Fibroblast of peridontal ligament (primary cell): ENCODE measurements around the gene MUTYH.
A peak's percentile ranks its signal among the peaks of the same experiment; 100 is the strongest.

Experiments used
- DNase-seq: peaks from one replicate; pipeline ENCODE4 v3.0.0-alpha.2; 2010; ENCODE audit errors: extremely low read depth

MUTYH gene

DNA sequence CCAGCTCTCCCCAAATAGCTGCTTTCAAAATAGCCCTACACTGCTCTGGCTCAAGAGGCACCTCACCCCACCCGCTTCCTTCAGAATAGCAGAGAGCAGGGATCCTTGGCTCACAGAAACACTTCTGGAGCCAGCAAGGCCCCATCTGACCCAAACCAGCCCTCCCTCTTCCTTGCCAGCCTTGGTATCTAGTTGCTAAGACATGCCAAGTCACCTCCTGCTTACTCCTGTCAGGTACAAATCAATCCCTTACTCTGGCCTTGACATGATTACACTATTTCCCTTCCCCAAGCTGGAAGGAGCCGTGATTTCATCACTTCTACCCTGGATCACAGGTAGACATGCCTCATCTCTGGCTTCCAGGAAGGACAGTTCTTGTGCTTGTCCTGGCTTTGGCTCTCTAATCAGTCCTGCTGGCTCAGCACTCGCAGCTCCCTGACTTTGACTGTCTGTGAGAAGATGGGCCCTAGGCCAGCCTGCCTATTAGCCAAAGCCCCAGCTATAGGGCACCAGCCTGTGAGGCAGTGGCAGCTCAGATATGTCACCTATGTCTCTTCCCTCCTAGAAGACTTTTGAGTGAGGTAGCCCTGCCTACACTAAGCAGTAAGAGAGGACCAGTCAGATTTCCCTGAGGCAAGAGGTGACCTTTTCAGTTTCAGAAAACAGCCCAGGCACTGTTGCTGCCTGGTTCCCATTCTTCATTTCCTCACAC, 8.9 kb upstream of the MUTYH start:
- DNase-seq, result no peak

DNA sequence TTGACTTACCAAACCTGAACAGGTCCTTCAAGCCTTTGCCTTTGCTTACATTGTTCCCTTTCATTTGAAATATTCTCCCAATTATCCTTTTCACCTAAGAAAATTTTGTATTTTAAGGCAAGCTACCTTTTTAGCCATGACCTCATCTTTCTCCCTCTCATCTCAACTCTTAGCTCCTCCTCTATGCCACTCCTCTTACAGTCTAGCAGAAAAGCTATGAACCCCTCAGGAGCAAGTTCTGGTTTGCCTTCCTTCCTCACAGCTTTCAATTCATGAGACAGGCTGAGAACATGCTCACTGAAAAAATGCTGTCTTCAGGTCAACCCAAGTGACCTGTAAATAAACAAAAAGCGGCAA, 8.3 kb upstream of the MUTYH start:
- no peak for DNase-seq

DNA sequence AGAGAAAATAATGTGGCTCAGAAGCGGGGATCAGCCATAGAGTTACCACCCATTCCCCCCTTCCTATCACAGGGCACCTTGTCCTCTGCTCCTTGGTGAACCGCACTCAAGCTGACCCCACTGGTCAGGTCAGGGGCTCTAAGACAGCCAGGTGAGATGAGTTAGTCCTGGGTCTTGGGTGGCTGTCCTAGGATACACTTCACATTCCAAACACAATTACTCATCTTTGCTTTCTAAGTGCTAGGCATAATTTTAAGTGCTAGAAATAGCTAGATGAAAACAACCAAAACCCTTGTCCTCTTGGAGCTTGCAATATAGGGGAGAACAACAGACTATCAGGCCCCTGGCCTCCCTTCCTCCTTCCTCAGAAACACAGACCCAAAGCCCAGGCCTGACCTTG, 7.8 kb upstream of the MUTYH start:
- DNase-seq, result no peak

DNA sequence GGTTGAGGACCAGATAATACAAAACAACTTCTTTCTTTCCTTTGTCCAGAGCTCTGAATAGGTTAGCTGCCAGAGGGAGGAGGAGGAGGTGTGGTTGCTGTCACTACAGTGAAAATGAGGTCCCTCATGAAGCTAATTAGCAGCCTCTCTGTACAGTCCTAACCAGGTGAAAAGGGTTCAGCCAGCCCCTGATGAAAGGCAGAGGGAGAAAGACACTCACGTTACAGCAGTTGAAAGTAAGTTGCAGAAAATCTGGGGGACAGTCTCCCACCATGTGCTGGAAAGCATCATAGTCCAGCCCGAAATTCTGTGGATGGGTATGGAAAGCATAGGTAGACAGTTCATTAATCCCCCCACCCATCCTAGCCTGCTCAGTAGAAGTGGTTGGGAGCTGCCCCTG, 6.2 kb upstream of the MUTYH start:
- no peak for DNase-seq

DNA sequence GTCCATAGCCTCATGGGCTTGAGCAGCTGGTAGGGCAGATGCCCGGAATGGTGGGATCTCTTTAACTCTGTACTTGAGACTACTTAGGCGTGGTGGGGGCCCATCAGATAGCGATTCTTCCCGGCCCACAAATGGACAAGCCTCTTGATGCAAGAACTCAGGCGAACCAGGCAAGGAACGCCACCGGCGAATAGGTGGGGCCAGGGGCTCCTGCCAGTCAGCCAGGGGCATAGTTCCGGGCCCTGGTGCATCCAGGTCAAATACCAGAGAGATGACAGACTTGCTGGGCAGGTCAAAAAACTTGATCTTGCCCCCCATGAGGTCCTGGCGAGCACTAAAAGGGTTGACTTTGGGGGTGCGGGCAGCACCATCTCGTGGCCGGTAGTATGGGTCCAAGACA, 4.8 kb upstream of the MUTYH start:
- DNase-seq, result no peak

DNA sequence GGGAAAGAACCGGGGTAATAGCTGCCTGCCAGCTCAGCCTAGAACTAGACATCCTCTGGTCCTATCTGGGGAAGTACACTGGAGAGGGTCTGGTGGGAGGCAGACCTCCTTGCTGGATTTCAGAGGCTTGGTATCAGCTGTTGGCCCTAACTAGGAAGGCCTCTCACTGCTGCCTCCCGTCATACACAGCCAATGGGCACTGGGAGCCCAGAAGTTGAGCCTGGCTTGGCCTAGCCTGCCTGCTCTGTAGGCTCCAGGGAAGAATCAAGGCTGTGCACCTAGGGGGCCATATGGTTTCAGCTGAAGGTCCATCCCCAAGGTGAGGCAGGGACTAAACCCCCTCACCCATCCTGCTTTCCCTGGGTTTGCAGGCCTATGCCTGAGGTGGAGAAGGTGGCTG, 4.3 kb upstream of the MUTYH start:
- no peak for DNase-seq

DNA sequence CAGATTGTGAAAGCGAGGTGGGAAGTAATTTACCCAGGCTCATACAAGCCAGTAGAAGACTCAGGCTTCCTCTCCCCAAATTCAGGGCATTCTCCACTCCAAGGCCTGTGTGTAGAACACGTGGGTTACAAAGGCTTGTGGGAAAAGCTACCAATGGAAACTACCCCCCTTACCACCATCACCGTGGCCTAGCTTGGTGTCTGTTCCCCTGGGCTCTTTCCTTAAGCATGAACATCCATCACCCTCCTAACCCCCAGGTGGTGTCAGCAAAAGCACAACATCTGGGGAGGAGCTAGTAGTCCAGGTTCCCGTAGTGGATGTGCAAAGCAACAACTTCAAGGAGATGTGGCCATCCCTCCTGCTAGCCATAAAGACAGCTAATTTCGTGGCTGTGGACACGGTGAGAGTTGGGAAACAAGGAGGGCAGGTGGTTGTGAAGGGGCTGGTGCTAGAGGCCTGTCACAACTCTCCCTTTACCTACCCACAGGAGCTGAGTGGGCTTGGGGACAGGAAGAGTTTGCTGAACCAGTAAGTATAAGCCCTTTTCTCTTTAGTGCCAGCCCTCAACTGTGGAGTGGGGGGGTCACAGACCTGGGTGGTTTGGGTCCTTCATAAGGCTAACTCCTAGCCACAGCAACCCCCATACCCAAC, 701 bp upstream of the MUTYH start:
- DNase-seq, result no peak

DNA sequence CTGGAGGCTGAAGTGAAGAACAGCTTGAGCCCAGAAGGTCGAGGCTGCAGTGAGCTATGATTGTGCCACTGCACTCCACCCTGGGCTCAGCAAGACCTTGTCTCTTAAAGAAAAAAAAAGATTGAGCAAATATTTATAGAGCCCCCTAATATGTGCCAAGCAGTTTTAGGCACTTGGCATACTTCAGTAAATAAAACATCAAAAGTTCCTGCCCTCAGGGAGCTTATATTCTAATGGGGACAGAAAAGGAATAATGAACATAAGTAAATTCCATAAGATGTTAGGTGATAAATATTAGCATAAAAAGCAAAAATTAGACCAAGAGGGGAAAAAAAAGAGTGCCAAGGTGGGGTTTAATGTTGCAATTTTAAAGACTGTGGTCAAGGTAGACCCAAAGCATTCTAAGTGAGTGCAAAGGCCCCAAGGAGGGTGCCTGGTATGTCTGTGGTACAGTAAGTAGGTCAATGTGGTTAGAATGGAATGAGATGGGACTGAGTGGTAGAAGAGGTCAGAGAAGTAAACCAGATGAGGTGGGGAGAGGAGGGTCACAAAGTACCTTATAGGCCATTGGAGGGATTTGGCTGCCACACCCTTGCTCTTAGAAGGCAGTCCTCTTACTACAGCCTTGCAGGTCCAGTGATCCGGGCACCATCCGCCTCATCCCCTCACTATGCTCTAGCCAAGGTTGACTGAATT, 2.5 kb downstream of the MUTYH start:
- no peak for DNase-seq

DNA sequence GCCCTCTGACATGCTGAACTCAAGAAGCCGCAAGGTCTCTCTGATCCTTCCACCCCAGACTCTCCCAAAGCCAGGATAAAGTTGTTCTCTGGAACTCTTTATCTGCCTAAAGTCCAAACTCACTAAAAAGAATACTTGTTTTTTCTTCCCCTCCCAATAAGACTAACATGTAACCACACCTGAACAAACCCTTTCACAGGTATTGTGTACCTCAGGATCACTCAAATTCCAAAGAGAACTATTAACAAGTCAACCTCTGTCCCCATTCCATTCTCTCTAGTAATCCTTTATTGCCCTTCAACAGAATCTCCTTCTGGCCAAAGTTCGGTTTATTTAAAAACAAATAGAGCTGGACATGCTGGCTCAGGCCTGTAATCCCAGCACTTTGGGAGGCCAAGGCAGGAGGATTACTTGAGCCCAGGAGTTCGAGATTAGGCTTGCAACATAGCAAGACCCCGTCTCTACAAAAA, 4.3 kb downstream of the MUTYH start:
- no peak for DNase-seq

DNA sequence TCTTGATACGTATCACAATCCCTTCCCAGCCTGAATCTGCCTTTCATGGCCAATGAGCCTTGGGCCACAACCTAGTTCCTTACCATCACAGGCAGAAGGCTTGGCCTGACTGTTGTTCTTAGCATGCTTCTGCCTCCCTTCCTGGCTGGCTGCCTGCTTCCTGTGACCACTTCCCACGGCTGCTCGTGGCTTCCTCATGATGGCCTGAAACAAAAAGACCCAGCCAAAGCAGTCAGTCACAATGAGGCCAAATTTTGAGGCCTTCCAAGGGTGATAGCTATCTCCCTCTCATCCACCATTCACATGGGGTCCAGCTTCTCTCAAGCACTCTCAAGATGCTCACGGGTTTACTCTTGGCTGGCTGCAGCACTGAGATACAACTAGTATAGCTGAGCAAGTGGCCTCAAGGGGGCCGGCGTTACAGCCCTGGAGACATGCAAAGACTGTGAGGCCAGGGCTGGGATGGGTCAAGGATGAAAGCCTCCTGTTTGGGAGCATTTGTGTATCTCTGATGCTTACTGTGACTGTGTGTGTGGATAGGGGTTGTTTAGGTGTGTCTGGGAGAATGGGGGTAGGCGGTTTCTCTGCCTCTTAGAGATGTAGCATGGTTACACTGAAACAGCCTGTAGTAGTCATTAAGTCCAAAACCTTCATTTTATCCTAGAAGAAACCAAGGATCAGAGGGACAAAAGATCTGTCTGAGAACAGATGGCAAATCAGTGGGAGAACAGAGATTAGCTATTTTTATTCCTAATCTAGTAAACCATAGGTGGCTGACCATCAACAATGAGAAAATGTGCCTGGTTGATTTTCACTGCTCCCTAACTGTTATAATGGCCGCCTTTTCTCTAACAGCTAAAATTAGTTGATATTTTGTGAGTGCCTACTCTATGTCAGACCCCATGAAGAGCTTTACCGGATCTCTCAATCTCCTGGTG, 5.7 kb downstream of the MUTYH start:
- DNase-seq, result no peak

DNA sequence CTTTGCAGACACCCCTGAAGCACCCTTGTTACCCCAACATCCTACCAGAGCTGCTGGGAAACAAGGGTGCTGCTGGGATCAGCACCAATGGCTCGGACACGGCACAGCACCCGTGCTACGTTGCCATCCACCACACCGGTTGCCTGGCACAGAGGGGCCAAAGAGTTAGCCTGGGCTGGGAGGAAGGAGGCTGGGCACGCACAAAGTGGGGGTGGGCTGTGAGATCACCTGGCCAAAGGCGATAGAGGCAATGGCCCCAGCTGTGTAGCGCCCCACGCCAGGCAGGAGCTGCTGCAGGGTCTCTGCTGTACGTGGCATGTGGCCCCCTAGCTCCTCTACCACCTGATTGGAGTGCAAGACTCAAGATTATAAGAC, 7.9 kb downstream of the MUTYH start:
- no peak for DNase-seq

DNA sequence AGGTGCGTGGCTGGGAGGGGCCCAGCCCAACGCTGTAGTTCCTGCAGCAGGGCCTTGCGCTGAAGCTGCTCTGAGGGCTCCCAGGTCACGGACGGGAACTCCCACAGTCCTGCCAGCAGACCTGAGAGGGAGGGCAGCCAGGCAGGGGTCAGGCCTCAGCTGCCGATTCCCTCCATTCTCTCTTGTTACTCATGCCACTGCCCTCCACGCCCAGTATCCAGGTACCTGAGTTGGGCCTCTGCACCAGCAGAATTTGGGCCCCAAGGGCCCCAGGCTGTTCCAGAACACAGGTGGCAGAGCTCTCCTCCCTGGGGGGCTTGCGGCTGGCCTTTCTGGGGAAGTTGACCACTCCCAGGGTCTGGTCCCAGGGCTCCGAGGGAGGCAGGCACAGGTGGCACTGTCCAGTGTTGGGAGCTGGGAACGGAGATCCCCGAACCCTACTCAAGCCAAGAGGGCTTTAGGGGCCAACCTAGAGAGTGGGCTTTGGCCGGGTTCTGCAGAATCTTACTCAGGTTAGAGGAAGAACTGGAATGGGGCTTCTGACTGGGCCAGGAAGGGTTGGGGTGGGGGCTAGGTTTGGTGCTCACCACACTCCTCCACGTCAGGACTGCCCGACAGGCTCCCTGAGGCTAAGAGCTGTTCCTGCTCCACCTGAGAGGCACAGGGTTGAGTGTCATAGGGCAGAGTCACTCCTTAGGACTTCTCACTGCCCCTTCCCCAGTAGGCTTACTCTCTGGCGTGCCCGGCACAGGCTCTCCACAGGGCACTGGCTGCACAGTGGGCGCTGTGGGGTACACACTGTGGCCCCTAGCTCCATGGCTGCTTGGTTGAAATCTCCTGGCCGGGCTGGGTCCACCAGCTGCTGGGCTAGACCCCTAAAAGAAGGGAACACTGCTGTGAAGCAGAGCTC, 8.5 kb downstream of the MUTYH start:
- DNase-seq, result no peak

DNA sequence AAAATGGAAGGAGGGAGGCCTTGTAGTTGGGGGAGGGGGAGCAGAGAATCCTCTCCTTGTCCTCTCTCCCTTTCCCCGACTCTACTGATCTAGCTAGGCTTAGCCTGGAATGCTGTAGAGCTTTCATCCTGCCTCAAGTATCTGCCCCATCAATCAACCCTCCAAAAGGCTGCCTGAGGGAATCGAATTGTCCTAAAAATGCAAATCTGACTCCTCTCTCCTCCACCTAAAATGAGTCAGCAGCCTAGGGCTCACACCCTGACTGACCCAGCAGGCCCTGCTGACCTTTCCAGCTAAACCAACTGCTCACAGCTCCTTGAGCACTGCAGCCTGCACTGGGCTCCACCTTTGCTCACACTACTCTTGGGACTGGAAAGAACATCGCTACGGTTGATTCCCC, 10.8 kb downstream of the MUTYH start:
- DNase-seq, result no peak

DNA sequence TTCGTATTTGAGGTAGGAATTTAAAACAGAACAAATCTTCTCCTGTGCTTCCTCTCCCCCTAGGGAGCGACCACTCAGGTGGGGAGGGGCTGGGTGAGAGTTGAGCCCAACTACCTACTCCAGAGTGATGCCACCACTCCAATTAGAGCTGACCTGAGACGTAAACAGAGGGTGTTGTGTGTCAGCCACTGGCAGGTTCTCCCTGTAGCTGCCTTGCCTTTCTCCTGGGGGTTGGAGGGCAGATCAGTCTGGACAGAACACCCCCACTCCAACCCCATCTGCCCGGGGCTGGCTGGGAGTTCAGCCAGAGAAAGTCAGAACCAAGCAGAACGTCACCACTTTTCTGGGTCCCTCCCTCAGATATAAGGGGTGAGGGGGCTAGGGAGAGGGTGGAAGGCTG, 11.6 kb downstream of the MUTYH start:
- no peak for DNase-seq

DNA sequence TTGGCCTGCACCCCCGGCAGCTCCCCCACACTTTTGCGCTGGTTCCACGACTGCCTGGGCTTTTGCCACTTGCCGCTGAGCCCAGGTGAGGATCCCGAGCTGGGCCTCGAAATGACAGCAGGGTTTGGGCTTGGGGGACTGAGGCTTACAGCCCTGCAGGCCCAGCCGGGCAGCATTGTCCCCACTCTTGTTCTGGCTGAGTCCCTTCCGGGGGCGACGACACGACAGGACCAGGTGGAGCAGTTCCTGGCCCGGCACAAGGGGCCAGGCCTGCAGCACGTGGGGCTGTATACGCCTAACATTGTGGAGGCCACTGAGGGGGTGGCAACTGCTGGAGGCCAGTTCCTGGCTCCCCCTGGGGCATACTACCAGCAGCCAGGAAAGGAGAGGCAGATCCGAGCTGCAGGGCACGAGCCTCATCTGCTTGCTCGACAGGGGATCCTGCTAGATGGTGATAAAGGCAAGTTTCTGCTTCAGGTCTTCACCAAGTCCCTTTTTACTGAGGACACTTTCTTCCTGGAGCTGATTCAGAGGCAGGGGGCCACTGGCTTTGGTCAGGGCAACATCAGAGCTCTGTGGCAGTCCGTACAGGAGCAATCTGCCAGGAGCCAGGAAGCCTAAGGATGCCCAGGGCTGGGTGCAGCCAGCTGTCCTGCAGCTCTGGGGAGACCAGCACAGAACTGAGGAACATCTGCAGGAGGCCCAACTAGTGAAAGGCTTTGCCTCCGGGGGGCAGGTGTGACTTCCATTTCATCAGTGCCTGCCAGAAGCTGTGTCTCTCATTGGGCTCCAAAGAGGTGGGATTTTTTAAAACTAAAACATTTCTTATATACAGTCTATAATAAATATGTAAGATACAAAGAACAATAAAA, 12.4 kb downstream of the MUTYH start:
- DNase-seq, result no peak

DNA sequence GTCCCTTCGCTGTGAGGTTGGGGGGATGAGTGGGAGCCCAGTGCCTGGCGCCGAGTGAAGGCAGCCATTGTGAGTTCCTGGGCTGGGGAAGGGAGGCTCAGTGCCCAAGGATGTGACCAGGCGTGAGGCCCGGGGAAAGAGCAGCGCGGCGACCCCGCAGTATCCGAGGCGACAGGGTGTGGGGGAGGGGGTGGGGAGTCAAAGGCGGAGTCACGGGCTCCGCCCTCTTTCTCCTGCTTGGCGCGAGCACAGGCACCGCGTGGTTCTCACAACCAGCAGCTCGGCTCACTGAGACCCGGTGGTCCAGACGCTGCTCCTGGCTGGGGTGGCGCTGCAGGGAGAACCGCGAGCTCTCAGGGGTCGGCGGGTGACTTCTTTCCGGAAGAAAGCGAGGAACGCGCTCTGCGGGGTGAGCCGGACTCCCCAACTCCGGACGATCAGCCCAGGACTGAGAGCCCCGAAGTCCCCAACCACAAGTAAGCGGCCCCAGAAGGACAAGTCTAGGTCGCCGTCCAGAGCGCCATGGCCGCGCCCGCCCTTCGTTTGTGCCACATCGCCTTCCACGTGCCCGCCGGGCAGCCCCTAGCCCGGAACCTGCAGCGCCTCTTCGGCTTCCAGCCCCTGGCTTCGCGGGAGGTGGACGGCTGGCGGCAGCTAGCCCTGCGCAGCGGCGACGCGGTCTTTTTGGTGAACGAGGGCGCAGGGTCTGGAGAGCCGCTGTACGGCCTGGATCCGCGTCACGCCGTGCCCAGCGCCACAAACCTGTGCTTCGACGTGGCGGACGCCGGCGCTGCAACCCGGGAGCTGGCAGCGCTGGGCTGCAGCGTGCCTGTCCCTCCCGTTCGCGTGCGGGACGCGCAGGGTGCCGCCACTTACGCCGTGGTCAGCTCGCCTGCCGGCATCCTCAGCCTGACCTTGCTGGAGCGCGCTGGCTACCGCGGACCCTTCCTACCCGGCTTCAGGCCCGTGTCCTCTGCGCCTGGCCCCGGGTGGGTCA, 13.3 kb downstream of the MUTYH start, which contains the start of gene HPDL:
Gene HPDL (plus strand): TSS at position 269 of the 997 bp plus-strand sequence. CDS start 254 bp downstream, at position 523.
- peak; percentile 32 for DNase-seq

DNA sequence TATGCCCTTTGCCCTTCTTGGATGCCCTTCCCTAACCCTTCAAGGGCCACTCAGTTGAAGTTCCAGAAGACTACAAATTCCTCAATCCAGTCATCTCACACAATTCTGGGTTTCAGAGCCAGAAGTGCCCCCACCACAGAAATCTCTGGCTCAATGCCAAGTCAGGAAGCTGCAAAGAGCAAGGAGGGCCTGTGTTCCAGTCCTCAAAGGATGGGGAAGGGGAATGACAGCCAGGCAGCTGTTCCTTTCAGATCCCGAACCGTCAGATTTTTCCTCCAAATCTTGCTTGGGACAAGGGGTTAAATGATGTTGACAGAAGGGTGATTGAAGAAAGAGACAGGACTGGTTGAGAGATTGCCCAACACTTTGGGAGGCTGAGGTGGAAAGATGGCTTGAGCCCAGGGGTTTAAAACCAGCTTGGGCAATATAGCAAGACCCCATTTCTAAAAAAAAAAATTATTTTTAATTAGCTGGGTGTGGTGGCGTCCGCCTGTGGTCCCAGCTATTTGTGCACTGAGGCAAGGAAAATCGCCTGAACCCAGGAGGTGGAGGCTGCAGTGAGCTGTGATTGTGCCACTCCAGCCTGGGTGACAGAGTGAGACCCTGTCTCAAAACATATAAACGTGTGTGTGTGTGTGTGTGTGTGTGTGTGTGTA, 14.3 kb downstream of the MUTYH start:
- no peak for DNase-seq

DNA sequence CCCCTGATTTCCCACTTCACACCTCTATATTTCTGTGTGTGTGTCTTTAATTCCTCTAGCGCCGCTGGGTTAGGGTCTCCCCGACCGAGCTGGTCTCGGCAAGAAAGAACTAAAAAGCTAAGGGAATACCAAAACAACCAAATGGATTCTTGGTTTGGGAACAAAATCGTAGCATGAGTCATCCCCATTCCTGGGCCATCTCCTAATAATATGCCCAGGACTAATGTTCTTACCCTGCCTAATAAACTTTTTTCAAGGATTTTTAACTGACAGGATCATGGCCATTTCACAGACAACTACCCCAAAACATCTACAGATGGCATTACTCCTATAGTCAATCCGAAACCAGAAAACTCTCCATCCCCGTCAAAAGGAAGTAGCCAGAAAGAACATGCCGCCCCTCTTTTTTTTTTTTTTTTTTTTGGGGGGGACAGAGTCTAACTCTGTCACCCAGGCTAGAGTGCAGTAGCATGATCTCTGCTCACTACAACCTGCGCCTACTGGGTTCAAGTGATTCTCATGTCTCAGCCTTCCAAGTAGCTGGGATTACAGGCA, 17.7 kb downstream of the MUTYH start:
- no peak for DNase-seq
